SHP77 treated with DMSO at 0.1 percent for 48 hours (cell line): ENCODE data around the gene CTXN3.
"Not testable (repeated sequence)": the region's sequence is repeated elsewhere in the genome, so short reads cannot be mapped to it uniquely, and the experiment has no call there.

Source experiments
- DNase-seq: peaks from one replicate; lab custom pipeline; 2025; lab: John Stamatoyannopoulos, UW

Gene CTXN3

GRCh38 chr5:127652952-127653611, 4.2 kb downstream of the CTXN3 start:
- no peak for DNase-seq

- DNase-seq, result no peak
Measured at GRCh38 chr5:127656825-127657224, 7.9 kb downstream of the CTXN3 start.

- no peak for DNase-seq
Measured at GRCh38 chr5:127660047-127660733, 11.3 kb downstream of the CTXN3 start.

- DNase-seq, result no peak
Measured at GRCh38 chr5:127664093-127664492, 15.2 kb downstream of the CTXN3 start.

- no peak for DNase-seq
Measured at GRCh38 chr5:127665641-127666040, 16.8 kb downstream of the CTXN3 start.

GRCh38 chr5:127666043-127666716, 17.3 kb downstream of the CTXN3 start:
- no peak for DNase-seq

- DNase-seq, result no peak
Measured at GRCh38 chr5:127667926-127668325, 19.0 kb downstream of the CTXN3 start.

- no peak for DNase-seq
Measured at GRCh38 chr5:127671218-127671617, 22.3 kb downstream of the CTXN3 start.

- no peak for DNase-seq
Measured at GRCh38 chr5:127673117-127673800, 24.4 kb downstream of the CTXN3 start.

GRCh38 chr5:127676951-127677350, 28.1 kb downstream of the CTXN3 start:
- not testable (repeated sequence) for DNase-seq

- DNase-seq, result not testable (repeated sequence)
Measured at GRCh38 chr5:127679691-127680330, 30.9 kb downstream of the CTXN3 start.

GRCh38 chr5:127680595-127680994, 31.7 kb downstream of the CTXN3 start:
- DNase-seq, result no peak

- no peak for DNase-seq
Measured at GRCh38 chr5:127683008-127683407, 34.1 kb downstream of the CTXN3 start.

GRCh38 chr5:127684726-127685467, 36.0 kb downstream of the CTXN3 start:
- no peak for DNase-seq

GRCh38 chr5:127685662-127686061, 36.8 kb downstream of the CTXN3 start:
- no peak for DNase-seq

- no peak for DNase-seq
Measured at GRCh38 chr5:127686424-127686823, 37.5 kb downstream of the CTXN3 start.

GRCh38 chr5:127694518-127695171, 45.8 kb downstream of the CTXN3 start:
- DNase-seq, result no peak

- no peak for DNase-seq
Measured at GRCh38 chr5:127695346-127695745, 46.5 kb downstream of the CTXN3 start.

- no peak for DNase-seq
Measured at GRCh38 chr5:127696683-127697082, 47.8 kb downstream of the CTXN3 start.

- no peak for DNase-seq
Measured at GRCh38 chr5:127697894-127698600, 49.2 kb downstream of the CTXN3 start.
